Hair follicle dermal papilla cell (primary cell): ENCODE measurements around the gene MRO. TPM values are rescaled to one million over a fixed set of nuclear protein-coding genes. Genes with fewer than 3 reads are reported as not detected.

ENCODE experiments used
- total RNA-seq: library from RNA; depleted of rRNA; stranded (reverse); fragments of >200 nt; gene quantifications from 2 replicates; pipeline ENCODE4 v1.2.3, GENCODE V29; 2012

MRO gene
- total RNA-seq = 0.16 and 0.73 TPM in 2 replicates

GRCh38 chr18:50819728-50820378 is at the start of gene MRO:
TSS of gene MRO (minus strand) at chr18:50820016. CDS start at chr18:50809400, 10,616 bp downstream.

Other genes with a start within 250 kb of the MRO start
- 26.6 and 27.4 TPM in 2 replicates for gene ME2, start 59.1 kb upstream of the MRO start, total RNA-seq
- 8.4 and 10.1 TPM in 2 replicates for gene ELAC1, start 148.0 kb upstream of the MRO start, total RNA-seq
- gene SMAD4, start 210.2 kb upstream of the MRO start, total RNA-seq = 166 and 213 TPM in 2 replicates